HG03196 (cell line): ENCODE measurements around the gene CCNDBP1.
"Not testable (repeated sequence)": the region's sequence is repeated elsewhere in the genome, so short reads cannot be mapped to it uniquely, and the experiment has no call there.

Experiments
- ATAC-seq: cut with Tn5 transposase; IDR thresholded peaks from one replicate; pipeline ENCODE4 v1.9.1; 2021; ENCODE audit not compliant: unreplicated experiment

The CCNDBP1 gene

GRCh38 chr15:43214592-43215295, 29.5 kb downstream of the CCNDBP1 start:
- no peak for ATAC-seq

- no peak for ATAC-seq
Observed at GRCh38 chr15:43215961-43216360, 30.8 kb downstream of the CCNDBP1 start.

- ATAC-seq, result no peak
Observed at GRCh38 chr15:43218908-43219706, 33.9 kb downstream of the CCNDBP1 start.

GRCh38 chr15:43219929-43220928, 35.0 kb downstream of the CCNDBP1 start:
- ATAC-seq, result no peak

DNA sequence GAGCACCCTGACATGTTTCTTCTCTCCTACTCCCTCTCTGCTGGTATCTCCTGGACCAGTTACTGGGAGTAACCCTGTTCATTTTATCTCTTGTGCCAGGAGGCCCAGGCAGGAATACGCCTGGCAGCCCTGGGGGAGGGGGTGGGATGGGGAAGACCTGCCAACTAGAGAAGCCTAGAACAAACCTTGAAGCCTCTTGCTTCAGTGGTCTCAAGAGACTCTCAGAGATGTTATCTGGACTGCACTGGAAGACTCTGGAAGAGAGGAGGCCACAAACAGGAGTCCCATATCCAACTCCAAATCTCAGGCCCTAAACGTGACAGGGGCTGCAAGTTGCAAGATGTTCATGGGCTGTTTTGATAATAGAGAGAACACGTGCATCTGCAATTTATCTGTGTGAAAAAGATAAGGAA, 35.8 kb downstream of the CCNDBP1 start, which contains the start of gene EPB42:
Gene EPB42, minus strand, starts transcription at position 28 of the 413 bp plus-strand sequence. CDS start 193 bp downstream, outside the sequence.
- no peak for ATAC-seq

- ATAC-seq, result no peak
Observed at GRCh38 chr15:43221422-43221821, 36.2 kb downstream of the CCNDBP1 start.

- ATAC-seq, result no peak
Observed at GRCh38 chr15:43225201-43225949, 40.2 kb downstream of the CCNDBP1 start.

DNA sequence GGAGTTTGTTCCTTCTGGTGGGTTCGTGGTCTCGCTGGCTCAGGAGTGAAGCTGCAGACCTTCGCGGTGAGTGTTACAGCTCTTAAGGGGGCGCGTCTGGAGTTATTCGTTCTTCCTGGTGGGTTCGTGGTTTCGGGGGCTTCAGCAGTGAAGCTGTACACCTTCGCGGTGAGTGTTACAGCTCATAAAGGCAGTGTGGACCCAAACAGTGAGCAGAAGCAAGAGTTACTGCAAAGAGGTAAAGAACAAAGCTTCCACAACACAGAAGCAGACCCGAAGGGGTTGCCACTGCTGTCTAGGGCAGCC, 40.7 kb downstream of the CCNDBP1 start:
- not testable (repeated sequence) for ATAC-seq

- ATAC-seq, result no peak
Observed at GRCh38 chr15:43226436-43227305, 41.5 kb downstream of the CCNDBP1 start.

- ATAC-seq, result no peak
Observed at GRCh38 chr15:43229977-43230376, 44.8 kb downstream of the CCNDBP1 start.

GRCh38 chr15:43230640-43231115, 45.5 kb downstream of the CCNDBP1 start:
- no peak for ATAC-seq

GRCh38 chr15:43232289-43232874, 47.2 kb downstream of the CCNDBP1 start:
- ATAC-seq, result no peak

DNA sequence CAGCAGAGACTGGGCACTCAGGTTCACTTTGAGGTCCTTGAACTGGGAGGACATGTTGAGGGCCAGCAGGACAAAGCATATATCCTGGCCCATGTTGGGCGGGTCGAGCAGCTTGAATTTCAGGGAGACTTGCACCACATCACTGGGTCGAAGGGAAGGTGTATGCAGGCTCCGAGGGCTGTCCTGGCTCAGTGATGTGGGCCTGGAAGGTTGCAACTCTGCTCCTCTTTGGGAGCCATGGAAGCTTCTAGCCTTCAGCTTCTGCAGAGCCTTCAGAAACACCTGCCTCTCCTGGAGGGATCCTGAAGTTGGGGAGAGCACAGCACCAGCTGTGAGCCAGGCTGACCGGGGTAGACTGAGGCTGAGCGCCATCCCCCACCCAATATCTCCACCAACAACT, 50.3 kb downstream of the CCNDBP1 start:
- ATAC-seq, result no peak

- no peak for ATAC-seq
Observed at GRCh38 chr15:43237842-43238470, 52.8 kb downstream of the CCNDBP1 start.

GRCh38 chr15:43238671-43239131, 53.5 kb downstream of the CCNDBP1 start:
- ATAC-seq, result no peak

- no peak for ATAC-seq
Observed at GRCh38 chr15:43239732-43240491, 54.7 kb downstream of the CCNDBP1 start.

GRCh38 chr15:43241100-43241499, 55.9 kb downstream of the CCNDBP1 start:
- no peak for ATAC-seq

DNA sequence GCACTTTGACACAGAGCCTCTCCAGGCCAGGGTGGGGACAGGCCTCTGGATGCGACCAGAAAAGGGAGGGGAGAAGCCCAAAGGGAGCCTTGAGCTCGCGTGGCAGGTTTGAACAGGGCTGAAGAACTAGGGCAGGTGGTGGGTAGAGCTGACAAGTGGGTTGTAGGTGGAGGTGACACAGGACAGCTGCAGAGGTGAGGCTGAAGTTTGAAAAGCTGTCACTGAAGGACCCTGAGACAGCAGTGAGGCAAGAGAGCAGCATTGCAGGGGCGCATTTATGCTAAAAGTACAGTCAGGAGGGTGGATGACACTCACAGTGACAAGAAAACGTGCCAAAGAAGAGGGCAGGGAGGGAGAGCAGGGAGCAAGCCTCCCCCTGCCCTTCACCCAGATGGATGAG, 57.4 kb downstream of the CCNDBP1 start:
- no peak for ATAC-seq
